Keratinocyte (primary cell): ENCODE measurements around the gene CCDC33.

Experiments used
- EZH2 ChIP-seq: IDR thresholded peaks from one replicate; pipeline ENCODE4 v1.6.1; 2012; ENCODE audit warnings: inconsistent platforms, mild to moderate bottlenecking, low read length, moderate library complexity
- TF ChIP-seq, protein P1 (sequence below), 3 experiments: IDR thresholded peaks in 1 of 3; conservative IDR thresholded peaks in 1 of 3; optimal IDR thresholded peaks in 1 of 3; 2 replicates in 2 of 3; 3 replicates in 1 of 3; pipeline versions ENCODE3 to v1.5.1; 2011; ENCODE audit warnings: low read length in 3 of 3, mild to moderate bottlenecking in 3 of 3, moderate library complexity in 2 of 3, control low read depth in 1 of 3, inconsistent platforms in 1 of 3; ENCODE audit not compliant: insufficient read depth in 2 of 3; ENCODE audit errors: extremely low read depth in 1 of 3

DNA sequence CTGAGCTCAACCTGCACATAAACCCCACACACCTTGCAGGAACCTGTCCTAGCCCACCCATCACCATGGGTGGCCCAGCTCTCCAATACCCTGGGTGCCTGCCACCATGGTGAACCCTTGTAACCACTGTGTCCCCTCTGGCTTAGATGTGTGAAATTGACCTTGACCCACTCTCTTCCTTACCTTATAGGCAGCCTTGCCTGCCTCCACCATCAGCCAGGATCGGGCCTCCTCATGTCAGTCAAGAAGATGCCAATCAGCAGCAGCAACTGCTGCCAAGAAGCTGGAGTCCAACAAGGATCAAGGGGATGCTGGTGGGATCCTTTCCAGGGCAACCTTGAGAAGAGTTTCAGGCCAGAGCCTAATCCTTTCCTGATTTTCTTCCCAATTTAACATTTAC lies 140.1 kb downstream of the CCDC33 start:
- TF ChIP-seq, protein P1, sequence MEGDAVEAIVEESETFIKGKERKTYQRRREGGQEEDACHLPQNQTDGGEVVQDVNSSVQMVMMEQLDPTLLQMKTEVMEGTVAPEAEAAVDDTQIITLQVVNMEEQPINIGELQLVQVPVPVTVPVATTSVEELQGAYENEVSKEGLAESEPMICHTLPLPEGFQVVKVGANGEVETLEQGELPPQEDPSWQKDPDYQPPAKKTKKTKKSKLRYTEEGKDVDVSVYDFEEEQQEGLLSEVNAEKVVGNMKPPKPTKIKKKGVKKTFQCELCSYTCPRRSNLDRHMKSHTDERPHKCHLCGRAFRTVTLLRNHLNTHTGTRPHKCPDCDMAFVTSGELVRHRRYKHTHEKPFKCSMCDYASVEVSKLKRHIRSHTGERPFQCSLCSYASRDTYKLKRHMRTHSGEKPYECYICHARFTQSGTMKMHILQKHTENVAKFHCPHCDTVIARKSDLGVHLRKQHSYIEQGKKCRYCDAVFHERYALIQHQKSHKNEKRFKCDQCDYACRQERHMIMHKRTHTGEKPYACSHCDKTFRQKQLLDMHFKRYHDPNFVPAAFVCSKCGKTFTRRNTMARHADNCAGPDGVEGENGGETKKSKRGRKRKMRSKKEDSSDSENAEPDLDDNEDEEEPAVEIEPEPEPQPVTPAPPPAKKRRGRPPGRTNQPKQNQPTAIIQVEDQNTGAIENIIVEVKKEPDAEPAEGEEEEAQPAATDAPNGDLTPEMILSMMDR (optimal IDR thresholded peaks at IDR 0.05 in 1 of 3, IDR thresholded peaks at IDR 0.05 in 1 of 3, conservative IDR thresholded peaks at IDR 0.05 in 1 of 3; ENCODE audit: extremely low read depth in 1 of 3, insufficient read depth in 2 of 3, low read length in 3 of 3) = no peak
- no peak for TF ChIP-seq EZH2
